Measurements from ENCODE around the gene SULF2. TPM values are rescaled to one million over a fixed set of nuclear protein-coding genes. Genes with fewer than 3 reads are reported as not detected.

Gene SULF2
- total and polyA plus RNA-seq, 2 experiments from 2014 or later, result 49.0 to 66.6 TPM

DNA sequence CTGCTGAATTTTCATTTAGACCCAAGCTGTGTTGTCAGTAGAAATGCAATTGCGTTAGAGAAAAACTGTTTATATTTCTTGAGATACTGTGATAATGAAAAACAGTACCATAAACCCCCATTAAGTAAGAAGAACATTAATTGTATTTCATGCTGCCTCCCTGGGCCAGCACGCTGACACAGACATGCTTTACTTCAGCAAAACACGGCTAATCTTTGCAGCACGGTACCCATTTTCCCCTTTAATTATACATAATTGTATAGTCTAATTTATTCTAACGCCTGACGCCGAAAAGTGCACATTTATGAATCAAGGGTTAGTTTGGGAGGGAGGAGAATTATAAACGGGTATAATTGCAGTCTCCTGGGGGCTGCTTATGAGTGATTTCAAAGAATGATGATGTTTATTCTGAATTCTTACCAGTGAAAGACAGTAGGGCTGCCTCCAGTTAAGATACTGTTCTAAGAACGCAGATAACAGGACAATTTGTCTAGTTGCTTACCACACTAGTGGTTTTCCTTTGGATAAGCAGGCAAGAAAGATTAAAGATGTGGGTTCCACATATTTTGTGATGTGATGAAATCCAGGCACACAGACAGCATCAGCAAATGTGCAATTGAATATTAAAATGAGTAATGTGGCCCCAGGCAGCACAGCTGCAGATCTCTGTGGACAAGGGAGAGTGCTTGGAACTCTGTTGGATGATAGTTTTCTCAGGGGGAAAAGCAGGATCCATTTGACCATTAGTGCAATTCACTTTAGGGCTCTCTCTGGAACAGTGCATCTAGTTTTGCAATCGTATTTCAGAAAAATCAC is 4.7 kb upstream of the SULF2 start:
- 49% methylated on average over 10 of the region's 10 CpGs for WGBS (ENCODE audit: low lambda C conversion rate, missing lambda C conversion rate)
- Histone ChIP-seq H3K4me1 (ENCODE audit: insufficient read depth) (peaks cover 19% of the 10 kb centered on the region), H2AFZ (no peak overlapping the region), H3K9me2 (replicated peaks; ENCODE audit: insufficient read depth) (no peaks in the 10 kb centered on the region), H3K4me2 (peak overlapping the region; percentile 33), H3K27ac (peak overlapping the region; percentile 15), H3K9me3 (ENCODE audit: low read depth) (no peaks in the 10 kb centered on the region), H4K20me1 (ENCODE audit: insufficient read depth, poor library complexity, severe bottlenecking) (no peaks in the 10 kb centered on the region), H3K79me2 (no peaks in the 10 kb centered on the region), H3K4me3 (no peak overlapping the region), H3K36me3 (replicated peaks; ENCODE audit: insufficient read depth, low read depth) (no peaks in the 10 kb centered on the region), H3K27me3 (no peaks in the 10 kb centered on the region)
- peak; percentile 37 for DNase-seq (ENCODE audit: low spot score)
- TF ChIP-seq EZH2 (IDR thresholded peaks at IDR 0.05; ENCODE audit: borderline replicate concordance), result no peak
- no peak for TF ChIP-seq EZH2phosphoT487 (IDR thresholded peaks at IDR 0.05; ENCODE audit: low read depth, severe bottlenecking, unreplicated experiment)
- TF ChIP-seq, protein P1, sequence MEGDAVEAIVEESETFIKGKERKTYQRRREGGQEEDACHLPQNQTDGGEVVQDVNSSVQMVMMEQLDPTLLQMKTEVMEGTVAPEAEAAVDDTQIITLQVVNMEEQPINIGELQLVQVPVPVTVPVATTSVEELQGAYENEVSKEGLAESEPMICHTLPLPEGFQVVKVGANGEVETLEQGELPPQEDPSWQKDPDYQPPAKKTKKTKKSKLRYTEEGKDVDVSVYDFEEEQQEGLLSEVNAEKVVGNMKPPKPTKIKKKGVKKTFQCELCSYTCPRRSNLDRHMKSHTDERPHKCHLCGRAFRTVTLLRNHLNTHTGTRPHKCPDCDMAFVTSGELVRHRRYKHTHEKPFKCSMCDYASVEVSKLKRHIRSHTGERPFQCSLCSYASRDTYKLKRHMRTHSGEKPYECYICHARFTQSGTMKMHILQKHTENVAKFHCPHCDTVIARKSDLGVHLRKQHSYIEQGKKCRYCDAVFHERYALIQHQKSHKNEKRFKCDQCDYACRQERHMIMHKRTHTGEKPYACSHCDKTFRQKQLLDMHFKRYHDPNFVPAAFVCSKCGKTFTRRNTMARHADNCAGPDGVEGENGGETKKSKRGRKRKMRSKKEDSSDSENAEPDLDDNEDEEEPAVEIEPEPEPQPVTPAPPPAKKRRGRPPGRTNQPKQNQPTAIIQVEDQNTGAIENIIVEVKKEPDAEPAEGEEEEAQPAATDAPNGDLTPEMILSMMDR (IDR thresholded peaks at IDR 0.05; ENCODE audit: poor library complexity), result no peak

GRCh38 chr20:47789081-47789763 is 3.9 kb upstream of the SULF2 start:
- no peak overlapping the region for H3K4me3 ChIP-seq
- no peaks in the 10 kb centered on the region for H3K9me3 ChIP-seq (ENCODE audit: low read depth)
- peaks cover 22% of the 10 kb centered on the region for H3K4me1 ChIP-seq (ENCODE audit: insufficient read depth)
- H2AFZ ChIP-seq, result no peak overlapping the region
- H3K9me2 ChIP-seq (replicated peaks; ENCODE audit: insufficient read depth), result no peaks in the 10 kb centered on the region
- WGBS (ENCODE audit: low lambda C conversion rate, missing lambda C conversion rate), result 28% methylated on average over 12 of the region's 12 CpGs
- no peaks in the 10 kb centered on the region for H3K79me2 ChIP-seq
- H3K27me3 ChIP-seq, result no peaks in the 10 kb centered on the region
- peak; percentile 51 for DNase-seq (ENCODE audit: low spot score)
- H3K4me2 ChIP-seq, result peak overlapping the region; percentile 33
- peak overlapping the region; percentile 18 for H3K27ac ChIP-seq
- H4K20me1 ChIP-seq (ENCODE audit: insufficient read depth, poor library complexity, severe bottlenecking), result no peaks in the 10 kb centered on the region
- no peak for TF ChIP-seq EZH2 (IDR thresholded peaks at IDR 0.05; ENCODE audit: borderline replicate concordance)
- no peak for TF ChIP-seq EZH2phosphoT487 (IDR thresholded peaks at IDR 0.05; ENCODE audit: low read depth, severe bottlenecking, unreplicated experiment)
- TF ChIP-seq, protein P1 (IDR thresholded peaks at IDR 0.05; ENCODE audit: poor library complexity), result no peak
- no peaks in the 10 kb centered on the region for H3K36me3 ChIP-seq (replicated peaks; ENCODE audit: insufficient read depth, low read depth)

- Histone ChIP-seq H3K27me3 (no peaks in the 10 kb centered on the region), H3K79me2 (peaks cover 4% of the 10 kb centered on the region), H3K9me3 (ENCODE audit: low read depth) (no peaks in the 10 kb centered on the region), H3K9me2 (replicated peaks; ENCODE audit: insufficient read depth) (no peaks in the 10 kb centered on the region), H2AFZ (no peak overlapping the region), H4K20me1 (ENCODE audit: insufficient read depth, poor library complexity, severe bottlenecking) (peaks cover 5% of the 10 kb centered on the region), H3K4me2 (no peak overlapping the region), H3K36me3 (replicated peaks; ENCODE audit: insufficient read depth, low read depth) (no peaks in the 10 kb centered on the region), H3K4me3 (no peak overlapping the region), H3K27ac (peak overlapping the region; percentile 18), H3K4me1 (ENCODE audit: insufficient read depth) (peaks cover 28% of the 10 kb centered on the region)
- 81% methylated on average over 10 of the region's 11 CpGs for WGBS (ENCODE audit: low lambda C conversion rate, missing lambda C conversion rate)
- no peak for DNase-seq (ENCODE audit: low spot score)
- TF ChIP-seq EZH2phosphoT487 (IDR thresholded peaks at IDR 0.05; ENCODE audit: low read depth, severe bottlenecking, unreplicated experiment) (no peak), EZH2 (IDR thresholded peaks at IDR 0.05; ENCODE audit: borderline replicate concordance) (no peak)
- TF ChIP-seq, protein P1 (IDR thresholded peaks at IDR 0.05; ENCODE audit: poor library complexity), result no peak
Measured at GRCh38 chr20:47788741-47789080, 3.4 kb upstream of the SULF2 start.

All from hepatocyte (in vitro differentiated cells).